Suprapubic skin (tissue), 4 donors: ENCODE measurements around the gene CLTCL1. TPM values are rescaled to one million over a fixed set of nuclear protein-coding genes. Genes with fewer than 3 reads are reported as not detected.

Experiments
- DNase-seq, 2 donors: peaks; one replicate each; pipeline ENCODE4 v3.0.0-alpha.2; 2019; ENCODE audit warnings: low spot score in 2 of 2
- H3K27ac ChIP-seq: fragments of 200-600 bp; sonication (generic); one replicate; pipeline ENCODE4 v1.5.1; 2019
- H3K27me3 ChIP-seq: fragments of 200-600 bp; sonication (generic); one replicate; pipeline ENCODE4 v1.5.1; 2019
- H3K36me3 ChIP-seq: fragments of 200-600 bp; sonication (generic); one replicate; pipeline ENCODE4 v1.5.1; 2019
- H3K4me1 ChIP-seq: fragments of 200-600 bp; sonication (generic); one replicate; pipeline ENCODE4 v1.5.1; 2019
- H3K4me3 ChIP-seq: fragments of 200-600 bp; sonication (generic); one replicate; pipeline ENCODE4 v1.5.1; 2019; ENCODE audit warnings: mild to moderate bottlenecking
- H3K9me3 ChIP-seq: fragments of 200-600 bp; sonication (generic); one replicate; pipeline ENCODE4 v1.5.1; 2019
- CTCF ChIP-seq, 2 donors: fragments of 200-600 bp in 1 of 2; fragments of 450-650 bp in 1 of 2; sonication (generic) in 1 of 2; IDR thresholded peaks; one replicate each; pipeline ENCODE4 v1.5.1; 2016 to 2019; ENCODE audit warnings: antibody characterized with exemption in 2 of 2, mild to moderate bottlenecking in 1 of 2, moderate library complexity in 1 of 2
- EP300 ChIP-seq: sonication (generic); formaldehyde crosslinking; IDR thresholded peaks from one replicate; pipeline ENCODE4 v1.6.1; 2017; ENCODE audit warnings: antibody characterized with exemption
- POLR2A ChIP-seq, 2 donors: fragments of 450-650 bp; IDR thresholded peaks; one replicate each; pipeline ENCODE4 v1.6.1; 2017; ENCODE audit warnings: antibody characterized with exemption in 2 of 2, mild to moderate bottlenecking in 2 of 2, moderate library complexity in 2 of 2
- POLR2AphosphoS5 ChIP-seq, 3 donors: sonication (generic); formaldehyde crosslinking; IDR thresholded peaks; one replicate each; pipeline ENCODE4 v1.6.1; 2017; ENCODE audit warnings: antibody characterized with exemption in 3 of 3
- WGBS: methylation state at CpG from one replicate; pipeline ENCODE4 v1.1.5; 2018; 5-methylcytosine and 5-hydroxymethylcytosine counted together
- total RNA-seq, 4 donors: library from RNA; depleted of rRNA; stranded (reverse); fragments of >200 nt; gene quantifications; one replicate each; pipeline ENCODE4 v1.1.0, GENCODE V29; 2016

CLTCL1 gene
- total RNA-seq, 4 donors from 2014 or later, result 5.6 to 12.5 (median 9.4) TPM

- H3K4me1 ChIP-seq, result peaks cover 7% of the 10 kb centered on the region
- no peaks in the 10 kb centered on the region for H3K36me3 ChIP-seq
- DNase-seq, result no peak
- no peak overlapping the region for H3K4me3 ChIP-seq
- no peaks in the 10 kb centered on the region for H3K9me3 ChIP-seq
- no peaks in the 10 kb centered on the region for H3K27me3 ChIP-seq
- TF ChIP-seq POLR2A (IDR thresholded peaks at IDR 0.05), result no peak
- no peak for TF ChIP-seq CTCF (IDR thresholded peaks at IDR 0.05)
- no peak for TF ChIP-seq POLR2AphosphoS5 (IDR thresholded peaks at IDR 0.05)
- TF ChIP-seq EP300, result no peak
- no peak overlapping the region for H3K27ac ChIP-seq
- 95% methylated on average over 10 of the region's 20 CpGs for WGBS
These were observed 107.1 kb downstream of the CLTCL1 start for GRCh38 chr22:19184276-19184997.

GRCh38 chr22:19183216-19183615 lies 108.3 kb downstream of the CLTCL1 start:
- H3K27ac ChIP-seq, result no peak overlapping the region
- TF ChIP-seq CTCF (IDR thresholded peaks at IDR 0.05) (no peak), EP300 (no peak), POLR2A (IDR thresholded peaks at IDR 0.05) (no peak), POLR2AphosphoS5 (IDR thresholded peaks at IDR 0.05) (no peak)

GRCh38 chr22:19182472-19183157 lies 108.9 kb downstream of the CLTCL1 start:
- H3K27ac ChIP-seq, result no peak overlapping the region
- TF ChIP-seq EP300, result no peak
- TF ChIP-seq POLR2AphosphoS5 (IDR thresholded peaks at IDR 0.05), result no peak
- TF ChIP-seq CTCF (IDR thresholded peaks at IDR 0.05), result no peak
- no peak for TF ChIP-seq POLR2A (IDR thresholded peaks at IDR 0.05)
- no peak for DNase-seq
- H3K9me3 ChIP-seq, result no peaks in the 10 kb centered on the region
- no peak overlapping the region for H3K4me3 ChIP-seq
- peaks cover 18% of the 10 kb centered on the region for H3K4me1 ChIP-seq
- no peaks in the 10 kb centered on the region for H3K36me3 ChIP-seq
- 81% methylated on average over 7 of the region's 9 CpGs for WGBS
- no peaks in the 10 kb centered on the region for H3K27me3 ChIP-seq

More at GRCh38 chr22:19183216-19183615, 108.3 kb downstream of the CLTCL1 start:
- no peak overlapping the region for H3K4me3 ChIP-seq
- no peaks in the 10 kb centered on the region for H3K9me3 ChIP-seq
- no CpG with 5 or more reads among the region's 9 CpGs for WGBS
- H3K4me1 ChIP-seq, result peaks cover 14% of the 10 kb centered on the region
- H3K27me3 ChIP-seq, result no peaks in the 10 kb centered on the region
- no peaks in the 10 kb centered on the region for H3K36me3 ChIP-seq
- DNase-seq, result no peak

GRCh38 chr22:19181786-19182471 lies 109.6 kb downstream of the CLTCL1 start:
- 47% methylated on average over 12 of the region's 12 CpGs for WGBS
- H3K27me3 ChIP-seq, result no peaks in the 10 kb centered on the region

More at GRCh38 chr22:19181786-19182471, 109.6 kb downstream of the CLTCL1 start:
- peaks cover 25% of the 10 kb centered on the region for H3K4me1 ChIP-seq
- H3K27ac ChIP-seq, result no peak overlapping the region
- no peaks in the 10 kb centered on the region for H3K36me3 ChIP-seq
- H3K9me3 ChIP-seq, result no peaks in the 10 kb centered on the region
- DNase-seq, result no peak
- no peak overlapping the region for H3K4me3 ChIP-seq
- TF ChIP-seq EP300 (no peak), POLR2A (IDR thresholded peaks at IDR 0.05) (no peak), POLR2AphosphoS5 (IDR thresholded peaks at IDR 0.05) (no peak), CTCF (IDR thresholded peaks at IDR 0.05) (no peak)
